H1 (cell line): ENCODE results near the gene C1orf116. TPM values are rescaled to one million over a fixed set of nuclear protein-coding genes. Genes with fewer than 3 reads are reported as not detected.

Experiments used
- SAP30 ChIP-seq: fragments of 300-600 bp; sonication (generic); IDR thresholded peaks from 2 replicates; pipeline ENCODE4 v1.7.1; 2012; ENCODE audit warnings: low read length, moderate library complexity, mild to moderate bottlenecking, inconsistent platforms; ENCODE audit not compliant: insufficient read depth, insufficient replicate concordance
- polyA plus RNA-seq, 7 experiments: library from polyadenylated mRNA; depleted of rRNA in 3 of 7; stranded (reverse) in 5 of 7; unstranded in 2 of 7; fragments of >200 nt in 5 of 7; fragments of 200-250 nt in 2 of 7; gene quantifications; 1 replicate in 5 of 7; 2 replicates in 1 of 7; 4 replicates in 1 of 7; pipeline versions ENCODE4 v1.2.1 to v1.2.3, GENCODE V29; 2011 to 2013; ENCODE audit warnings: missing spikeins in 2 of 7, mixed read lengths in 2 of 7
- total RNA-seq: library from RNA; stranded (reverse); fragmentation: NEBNext Ultra II Directional; extraction: Animal tissue kit (Norgen Biotek cat#: 25700); gene quantifications from 2 replicates; pipeline ENCODE4 v1.2.1, GENCODE V29; 2021

The C1orf116 gene
- total and polyA plus RNA-seq, 2 of the 8 experiments (the other 6 are each of a cell fraction or from before 2014, with no cell fraction given), result 2.2 to 3.9 TPM

DNA sequence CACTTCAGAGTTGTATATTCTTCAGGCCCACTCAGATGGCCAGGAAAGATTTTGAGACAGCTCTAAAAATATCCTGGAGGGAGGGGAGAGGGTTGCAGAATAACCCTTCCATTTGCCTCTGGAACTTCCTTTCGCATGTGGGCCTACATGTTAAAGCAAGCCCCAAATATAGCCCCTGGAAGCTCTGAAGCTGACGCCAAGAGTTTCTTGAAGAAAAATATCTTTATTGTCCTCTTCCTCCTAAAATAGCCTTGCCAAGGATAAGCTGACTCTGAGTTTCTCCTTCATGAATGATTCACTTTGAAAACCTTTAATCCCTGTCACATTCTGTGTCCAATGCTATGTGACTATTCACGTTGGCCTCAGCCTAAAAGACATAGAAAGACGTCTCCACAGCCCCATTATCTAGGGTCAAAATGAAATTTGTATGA lies 6.4 kb downstream of the C1orf116 start (continued):
- no peak for TF ChIP-seq SAP30
